ENCODE results near the gene NF1.

- TF ChIP-seq CTCF (conservative IDR thresholded peaks at IDR 0.05; ENCODE audit: low read depth, low read length), result no peak
- no peak for TF ChIP-seq EZH2phosphoT487 (IDR thresholded peaks at IDR 0.05; ENCODE audit: borderline replicate concordance, low read length)
- TF ChIP-seq EZH2 (IDR thresholded peaks at IDR 0.05; ENCODE audit: low read length, unreplicated experiment), result no peak
These were observed 321.1 kb downstream of the NF1 start for GRCh38 chr17:31415640-31416502.

Measured in PC-3 (cell line).